Middle frontal gyrus (tissue), 1 donor: ENCODE measurements around the gene BCAT1.

Source experiments
- DNase-seq: peaks from one replicate; pipeline ENCODE4 v3.0.0-alpha.2; 2015; ENCODE audit warnings: low spot score; ENCODE audit errors: extremely low spot score

BCAT1 gene, protein sequence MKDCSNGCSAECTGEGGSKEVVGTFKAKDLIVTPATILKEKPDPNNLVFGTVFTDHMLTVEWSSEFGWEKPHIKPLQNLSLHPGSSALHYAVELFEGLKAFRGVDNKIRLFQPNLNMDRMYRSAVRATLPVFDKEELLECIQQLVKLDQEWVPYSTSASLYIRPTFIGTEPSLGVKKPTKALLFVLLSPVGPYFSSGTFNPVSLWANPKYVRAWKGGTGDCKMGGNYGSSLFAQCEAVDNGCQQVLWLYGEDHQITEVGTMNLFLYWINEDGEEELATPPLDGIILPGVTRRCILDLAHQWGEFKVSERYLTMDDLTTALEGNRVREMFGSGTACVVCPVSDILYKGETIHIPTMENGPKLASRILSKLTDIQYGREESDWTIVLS

DNA sequence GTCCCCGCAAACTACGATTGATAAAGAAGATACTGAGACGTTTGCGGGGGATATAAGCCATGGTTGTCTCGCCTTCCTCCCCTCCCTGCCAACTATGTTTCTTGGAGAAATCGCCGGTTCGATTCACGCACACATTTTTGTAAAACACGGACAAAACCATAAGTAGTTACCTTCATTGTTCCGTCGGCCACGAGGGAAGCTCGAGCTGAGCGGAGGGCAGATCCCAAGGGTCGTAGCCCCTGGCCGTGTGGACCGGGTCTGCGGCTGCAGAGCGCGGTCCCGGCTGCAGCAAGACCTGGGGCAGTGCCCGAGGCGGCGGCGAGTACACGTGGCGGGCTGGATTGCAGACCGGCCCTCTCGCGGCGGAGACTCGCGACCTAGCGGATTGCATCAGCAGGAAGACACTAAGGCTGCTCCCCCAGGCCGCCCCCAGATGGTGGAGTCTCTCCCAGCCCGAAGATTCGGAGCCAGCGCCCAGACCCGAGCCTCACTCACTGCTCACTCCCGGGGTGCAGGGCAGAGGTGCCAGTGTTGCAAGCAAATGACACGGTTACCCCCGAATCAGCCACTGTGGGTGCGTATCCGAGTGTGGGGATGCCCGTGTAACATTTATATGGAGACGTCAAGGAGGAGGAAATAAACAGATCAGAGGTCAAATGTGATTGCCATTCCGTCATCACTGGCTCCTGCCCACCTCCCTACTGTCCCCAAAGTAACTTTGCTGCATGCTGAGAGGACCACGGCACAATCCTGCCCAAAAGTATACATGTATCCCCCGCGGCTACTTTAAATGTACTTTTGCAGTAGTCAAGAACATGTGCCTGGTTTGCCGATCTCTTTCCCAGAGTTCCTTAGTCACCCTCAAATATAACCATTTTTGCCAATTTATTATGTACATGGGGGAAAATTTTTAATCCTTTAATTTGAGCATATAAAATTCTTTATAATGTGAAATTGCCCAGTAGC lies at the start of gene BCAT1:
Gene BCAT1 (minus strand): TSS at position 345 of the 966 bp plus-strand sequence. CDS start 169 bp downstream, at position 176.
- no peak for DNase-seq

DNA sequence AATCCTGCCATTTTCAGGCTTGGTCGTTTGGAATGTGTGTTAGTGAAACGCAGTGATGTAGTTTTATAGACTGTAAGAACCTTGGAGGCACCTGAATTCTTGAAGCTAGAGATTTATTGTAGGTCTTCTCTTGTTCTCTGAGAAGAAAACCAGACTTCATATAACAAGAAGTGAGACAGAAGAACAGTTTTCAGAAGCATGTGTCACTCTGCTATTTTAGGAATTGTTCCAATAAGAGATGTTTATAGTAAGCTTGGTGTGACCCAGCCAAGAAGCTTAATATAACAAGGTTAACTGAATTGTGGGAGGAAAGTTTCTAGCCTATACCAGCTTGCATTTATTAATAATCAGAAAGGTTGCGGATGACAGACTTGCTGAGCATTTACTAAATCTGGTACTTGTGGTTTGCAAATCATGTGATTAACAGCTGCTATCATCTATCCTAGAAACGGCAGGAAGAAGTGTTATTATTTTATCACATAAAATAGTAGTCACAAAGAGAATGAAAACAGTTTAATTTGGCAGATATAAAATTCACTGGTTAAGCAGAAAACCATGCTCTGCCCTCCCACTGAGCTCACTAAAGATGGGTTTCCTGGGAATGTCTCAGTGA lies 49.2 kb upstream of the BCAT1 start:
- no peak for DNase-seq

DNA sequence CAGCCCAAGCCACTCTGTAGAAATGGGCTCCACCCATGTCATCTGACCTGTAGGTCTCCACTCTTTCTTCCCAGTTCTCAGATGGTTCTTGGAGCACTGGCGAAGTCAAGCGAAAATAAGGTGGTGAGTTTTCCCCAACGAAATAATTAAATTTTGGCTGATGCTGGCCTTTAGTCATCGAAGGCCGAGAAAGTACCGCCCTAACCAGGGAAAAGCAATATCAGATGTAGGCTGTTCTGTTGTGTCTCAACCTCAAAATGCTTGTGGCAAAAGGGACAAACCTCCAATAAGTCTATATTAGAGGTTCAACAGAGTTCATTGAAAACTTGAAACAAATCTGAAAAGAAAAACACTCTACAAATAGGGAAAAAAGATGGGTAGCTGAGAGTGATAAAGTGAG lies 48.6 kb upstream of the BCAT1 start:
- DNase-seq, result no peak

DNA sequence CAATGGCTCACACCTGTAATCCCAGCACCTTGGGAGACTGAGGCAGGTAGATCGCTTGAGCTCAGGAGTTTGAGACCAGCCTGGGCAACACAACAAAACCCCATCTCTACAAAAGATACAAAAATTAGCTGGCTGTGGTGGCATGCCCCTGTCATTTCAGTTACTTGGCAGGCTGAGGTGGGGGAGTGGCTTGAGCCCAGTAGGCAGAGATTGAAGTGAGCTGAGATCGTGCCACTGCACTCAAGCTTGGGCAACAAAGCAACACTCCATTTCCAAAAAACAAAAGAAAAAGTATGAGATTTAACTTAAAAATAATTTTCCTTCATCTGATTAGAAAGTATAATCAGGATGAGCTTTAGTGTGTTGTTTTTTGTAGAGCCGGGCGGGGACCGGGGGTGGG lies 47.9 kb upstream of the BCAT1 start:
- DNase-seq, result no peak

- DNase-seq, result no peak
Measured at GRCh38 chr12:24996102-24996797, 47.3 kb upstream of the BCAT1 start.

GRCh38 chr12:24993793-24994192 lies 44.9 kb upstream of the BCAT1 start:
- DNase-seq, result no peak

- peak; percentile 39 for DNase-seq
Measured at GRCh38 chr12:24991209-24992049, 42.5 kb upstream of the BCAT1 start.

GRCh38 chr12:24989216-24989615 lies 40.3 kb upstream of the BCAT1 start:
- DNase-seq, result no peak

- no peak for DNase-seq
Measured at GRCh38 chr12:24982250-24982649, 33.3 kb upstream of the BCAT1 start.

DNA sequence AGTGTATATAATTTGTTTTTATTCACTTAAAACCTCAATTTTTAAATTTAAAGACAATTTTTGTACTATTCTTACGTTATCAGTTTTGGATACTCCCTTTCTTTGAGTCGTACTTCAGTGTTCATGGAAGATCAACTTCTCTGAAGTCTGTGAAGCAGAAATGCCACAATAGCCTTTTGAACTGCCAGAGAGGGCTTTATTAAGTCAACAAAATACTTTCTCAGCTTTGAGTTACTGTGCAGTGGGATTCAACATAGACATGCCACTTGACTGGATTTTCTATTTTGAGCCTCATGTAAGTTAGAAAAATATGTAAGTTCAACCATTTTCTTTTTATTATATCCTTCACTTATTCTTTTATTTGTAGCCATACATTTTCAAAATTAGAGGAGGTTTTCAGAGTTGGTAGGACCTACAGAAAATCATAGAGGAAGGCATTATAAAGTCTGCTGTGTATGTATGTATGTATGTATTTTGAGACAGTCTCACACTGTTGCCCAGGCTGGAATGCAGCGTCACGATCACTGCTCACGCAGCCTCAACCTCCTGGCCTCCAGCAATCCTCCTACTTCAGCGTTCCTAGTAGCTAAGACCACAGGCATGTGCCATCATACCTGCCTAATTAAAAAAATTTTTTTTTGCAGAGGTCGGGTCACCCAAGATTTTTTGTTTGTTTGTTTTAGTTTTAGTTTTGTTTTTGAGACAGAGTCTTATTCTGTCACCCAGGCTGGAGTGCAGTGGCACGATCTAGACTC lies 31.3 kb upstream of the BCAT1 start:
- no peak for DNase-seq

DNA sequence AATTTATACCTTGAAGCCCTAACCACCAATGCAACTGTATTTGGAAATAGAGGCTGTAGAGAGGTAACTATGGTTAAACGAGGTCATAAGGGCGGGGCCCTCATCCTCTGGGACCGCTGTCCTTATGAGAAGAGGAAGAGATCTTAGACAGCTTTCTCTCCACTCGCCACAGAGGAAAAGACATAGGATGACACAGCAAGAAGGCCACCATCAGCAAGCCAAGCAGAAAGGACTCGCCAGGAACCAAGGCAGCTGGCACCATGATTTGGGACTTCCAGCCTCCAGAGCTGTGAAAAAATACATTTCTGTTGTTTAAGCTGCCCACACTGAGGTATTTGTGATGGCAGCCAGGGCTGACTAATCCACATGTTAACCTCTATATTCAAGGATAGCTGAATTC lies 30.4 kb upstream of the BCAT1 start:
- DNase-seq, result no peak

DNA sequence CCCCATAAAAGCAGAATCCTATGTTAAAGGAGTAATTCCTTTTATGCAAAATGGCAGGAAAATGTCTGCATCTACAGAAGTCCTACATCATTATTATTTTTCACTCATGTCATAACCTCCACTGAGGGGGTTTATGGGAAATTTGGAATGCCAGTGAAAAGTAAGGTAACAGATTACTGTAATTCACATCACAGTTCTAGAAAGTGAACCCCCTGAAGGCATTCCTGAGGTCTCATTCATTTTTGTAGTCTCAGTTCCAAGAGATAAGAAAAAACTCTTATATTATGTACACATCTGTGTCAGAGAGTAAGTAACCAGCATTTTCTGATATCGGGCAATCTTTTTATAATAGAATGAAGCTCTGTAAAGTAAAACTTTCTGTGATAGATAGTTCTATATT lies 28.8 kb upstream of the BCAT1 start:
- no peak for DNase-seq

DNA sequence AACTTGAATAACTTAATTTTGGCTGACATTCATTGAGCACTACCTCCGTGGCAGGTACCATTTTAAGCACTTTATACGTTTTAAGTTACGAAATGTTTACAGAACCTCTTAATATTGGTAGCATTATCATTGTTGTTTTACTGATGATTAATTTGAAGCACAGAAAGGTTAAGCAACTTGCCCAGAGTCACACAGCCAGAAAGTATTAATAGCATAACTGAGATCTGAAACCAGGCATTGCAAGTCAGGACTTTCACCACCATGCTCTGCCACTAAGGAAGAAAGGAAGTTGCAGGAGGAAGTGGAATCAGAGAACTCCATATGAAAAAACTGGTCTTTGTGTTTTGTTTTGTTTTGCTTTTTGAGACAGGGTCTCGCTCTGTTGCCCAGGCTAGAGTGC lies 28.2 kb upstream of the BCAT1 start:
- DNase-seq, result no peak

DNA sequence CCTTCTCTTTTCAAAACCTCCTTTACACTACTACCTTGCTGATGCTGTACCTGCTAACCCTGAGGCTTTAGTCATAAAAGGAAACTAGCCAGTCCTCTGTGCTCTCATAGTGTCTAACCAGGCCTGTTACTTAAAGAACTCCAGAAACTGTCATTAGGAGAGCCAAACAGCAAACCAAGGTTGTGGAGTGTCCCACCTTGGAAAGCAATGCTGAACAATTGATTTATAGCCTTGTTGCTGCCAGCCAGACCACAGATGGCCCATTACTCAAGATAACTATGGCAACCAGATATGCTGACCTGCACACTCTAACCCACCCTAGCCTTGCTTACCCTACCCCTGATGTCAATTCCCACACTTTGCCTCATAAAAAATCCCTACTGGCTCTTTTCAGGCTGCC lies 26.5 kb upstream of the BCAT1 start:
- DNase-seq, result no peak

DNA sequence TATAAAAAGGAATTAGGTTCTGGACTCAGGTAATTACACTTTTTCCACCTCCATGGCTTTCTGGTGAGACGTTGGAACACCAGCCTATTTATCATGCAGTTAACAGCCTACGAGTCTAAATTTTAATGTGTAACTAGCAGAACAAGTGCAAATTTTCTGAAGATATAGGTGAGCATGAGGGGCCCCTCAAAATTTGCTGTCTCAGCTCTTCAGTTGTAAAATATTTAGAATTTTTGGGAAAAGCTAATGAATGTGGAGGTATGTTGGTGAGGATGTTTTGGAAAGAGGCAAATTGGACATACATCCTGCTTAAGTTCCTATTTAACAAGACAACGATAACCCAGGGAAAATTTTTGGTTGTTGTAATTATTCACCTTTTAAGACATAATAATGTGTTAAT lies 25.3 kb upstream of the BCAT1 start:
- no peak for DNase-seq

DNA sequence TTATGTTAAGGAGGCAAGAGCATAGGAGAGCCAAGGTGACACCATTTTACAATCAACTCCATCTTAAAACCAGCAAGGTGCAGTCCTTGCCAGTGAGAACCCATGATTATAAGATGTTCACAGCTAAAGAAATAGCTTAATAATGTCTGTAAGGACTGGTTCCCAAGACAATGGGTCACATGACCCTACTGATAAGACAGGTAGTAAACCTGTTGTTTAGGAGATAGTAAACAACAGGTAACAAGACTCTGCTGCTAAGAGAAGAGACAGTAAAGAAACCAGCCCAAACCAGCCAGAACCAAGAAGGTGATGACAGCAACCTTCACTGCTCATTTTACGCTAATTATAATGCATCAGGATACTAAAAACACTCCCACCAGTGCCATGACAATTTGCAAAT lies 23.2 kb upstream of the BCAT1 start:
- no peak for DNase-seq

DNA sequence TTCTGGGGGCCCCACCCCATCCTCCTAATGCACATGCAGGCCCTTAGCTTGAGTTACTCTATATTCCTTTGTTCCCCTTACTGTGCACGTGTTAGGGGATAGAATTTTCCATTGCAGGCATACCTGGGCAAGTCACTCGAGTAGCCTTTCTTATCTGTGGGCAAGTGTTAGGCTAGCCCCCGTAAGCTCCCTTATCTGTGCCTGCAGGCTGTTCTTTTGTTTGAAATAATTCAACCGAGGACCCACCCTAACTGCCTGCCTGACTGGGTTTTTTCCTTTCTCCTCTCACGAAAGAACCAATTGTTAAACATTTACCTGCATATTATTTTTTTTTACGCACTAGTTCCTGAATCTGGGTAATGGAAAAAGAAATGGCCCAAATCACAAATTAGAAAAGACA lies 21.3 kb upstream of the BCAT1 start:
- no peak for DNase-seq

- no peak for DNase-seq
Measured at GRCh38 chr12:24966951-24967564, 18.2 kb upstream of the BCAT1 start.

DNA sequence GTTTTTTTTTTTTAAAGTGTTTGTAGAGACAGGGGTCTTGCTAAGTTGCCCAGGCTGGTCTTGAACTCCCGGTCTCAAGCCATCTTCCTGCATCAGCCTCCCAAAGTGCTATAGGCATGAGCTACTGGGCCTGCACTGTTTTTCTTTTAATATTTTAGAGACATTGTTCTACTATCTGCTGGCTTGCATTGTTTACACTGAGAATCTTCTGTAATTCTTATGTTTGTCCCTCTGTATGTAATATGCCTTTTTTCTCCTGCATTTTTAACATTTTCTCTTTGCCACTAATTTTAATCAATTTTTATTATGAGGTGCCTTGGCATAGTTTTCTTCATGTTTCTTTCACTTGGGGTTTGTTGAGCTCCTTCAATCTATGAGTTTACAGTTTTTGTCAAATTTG lies 15.4 kb upstream of the BCAT1 start:
- no peak for DNase-seq
